Right lobe of liver (tissue), 4 donors: ENCODE data around the gene RNF217.

Experiments used
- CTCF ChIP-seq, 4 donors: fragments of 200-600 bp in 3 of 4; fragments of 450-650 bp in 1 of 4; IDR thresholded peaks; one replicate each; pipeline versions ENCODE4 v1.5.1 to v1.8.0; 2016 to 2022; ENCODE audit warnings: antibody characterized with exemption in 4 of 4, mild to moderate bottlenecking in 2 of 4
- POLR2A ChIP-seq: fragments of 450-650 bp; IDR thresholded peaks from one replicate; pipeline ENCODE4 v1.6.1; 2017; ENCODE audit warnings: antibody characterized with exemption, mild to moderate bottlenecking
- donor health status: DM: no; HTN: no; CAD: no.
- donor health status: DM: no; HTN: no; CAD: no.
- donor health status: DM: no; HTN: yes; CAD: no.

DNA sequence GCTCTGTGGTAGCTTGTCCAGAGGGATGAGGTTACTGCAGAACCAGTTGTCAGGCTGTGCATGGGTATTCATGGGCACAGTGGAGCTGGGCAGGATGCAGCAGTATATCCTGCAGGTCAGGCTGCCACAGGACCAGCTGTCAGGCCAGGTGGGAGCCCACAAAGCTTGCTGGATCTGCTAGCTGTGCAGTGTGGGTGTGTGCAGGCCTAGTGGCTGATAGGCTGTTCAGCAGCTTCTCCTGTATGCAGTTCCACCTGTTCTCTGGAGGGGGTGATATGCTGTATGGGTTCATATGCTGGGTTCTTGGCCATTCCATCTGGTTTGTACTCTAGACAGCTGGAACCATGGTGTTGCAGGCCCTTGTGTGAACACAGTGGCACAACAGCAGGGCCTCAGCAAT, 150.7 kb downstream of the RNF217 start:
- TF ChIP-seq POLR2A (no peak), CTCF (IDR thresholded peaks at IDR 0.05) (no peak)
